IPS-18a (cell line): ENCODE results near the gene FADS2.

ENCODE experiments used
- H3K27ac ChIP-seq: one replicate; pipeline ENCODE4 v1.5.1; 2013; ENCODE audit warnings: low read length
- H3K27me3 ChIP-seq: one replicate; pipeline ENCODE4 v1.6.1; 2013; ENCODE audit warnings: mild to moderate bottlenecking, low read length; ENCODE audit not compliant: control insufficient read depth, insufficient read depth
- H3K36me3 ChIP-seq: one replicate; pipeline ENCODE4 v1.6.1; 2013; ENCODE audit warnings: low read depth, low read length; ENCODE audit not compliant: control insufficient read depth
- H3K4me1 ChIP-seq: one replicate; pipeline ENCODE4 v1.6.1; 2013; ENCODE audit warnings: low read depth, low read length; ENCODE audit not compliant: control insufficient read depth
- H3K4me3 ChIP-seq: one replicate; pipeline ENCODE4 v1.5.1; 2013; ENCODE audit warnings: low read length
- H3K9ac ChIP-seq: one replicate; pipeline ENCODE4 v1.6.1; 2013; ENCODE audit warnings: mild to moderate bottlenecking, low read length, moderate library complexity
- H3K9me3 ChIP-seq: one replicate; pipeline ENCODE4 v1.6.1; 2013; ENCODE audit warnings: low read depth, low read length; ENCODE audit not compliant: control insufficient read depth

FADS2 gene

GRCh38 chr11:61830237-61831105, 2.4 kb downstream of the FADS2 start:
- Histone ChIP-seq H3K27ac (no peak overlapping the region), H3K9me3 (no peaks in the 10 kb centered on the region), H3K36me3 (peaks cover 9% of the 10 kb centered on the region), H3K4me1 (peaks cover 61% of the 10 kb centered on the region), H3K9ac (peak overlapping the region; percentile 90), H3K27me3 (no peaks in the 10 kb centered on the region), H3K4me3 (peak overlapping the region; percentile 63)

GRCh38 chr11:61832207-61832606, 4.1 kb downstream of the FADS2 start:
- H3K27ac ChIP-seq = no peak overlapping the region
- peaks cover 9% of the 10 kb centered on the region for H3K36me3 ChIP-seq
- no peaks in the 10 kb centered on the region for H3K27me3 ChIP-seq
- peaks cover 56% of the 10 kb centered on the region for H3K4me1 ChIP-seq
- no peak overlapping the region for H3K9ac ChIP-seq
- H3K4me3 ChIP-seq = no peak overlapping the region
- H3K9me3 ChIP-seq = no peaks in the 10 kb centered on the region

- no peak overlapping the region for H3K27ac ChIP-seq
- H3K27me3 ChIP-seq = no peaks in the 10 kb centered on the region
- no peaks in the 10 kb centered on the region for H3K9me3 ChIP-seq
- H3K4me1 ChIP-seq = peaks cover 54% of the 10 kb centered on the region
- no peak overlapping the region for H3K4me3 ChIP-seq
- H3K36me3 ChIP-seq = peaks cover 15% of the 10 kb centered on the region
- no peak overlapping the region for H3K9ac ChIP-seq
Observed at GRCh38 chr11:61832754-61833153, 4.7 kb downstream of the FADS2 start.

- peaks cover 22% of the 10 kb centered on the region for H3K36me3 ChIP-seq
Observed at GRCh38 chr11:61833471-61833870, 5.4 kb downstream of the FADS2 start.

GRCh38 chr11:61833926-61834277, 5.8 kb downstream of the FADS2 start:
- Histone ChIP-seq H3K9me3 (no peaks in the 10 kb centered on the region), H3K4me1 (peaks cover 54% of the 10 kb centered on the region), H3K9ac (no peak overlapping the region), H3K36me3 (peaks cover 26% of the 10 kb centered on the region), H3K4me3 (no peak overlapping the region), H3K27ac (no peak overlapping the region), H3K27me3 (no peaks in the 10 kb centered on the region)

More at GRCh38 chr11:61833471-61833870, 5.4 kb downstream of the FADS2 start:
- Histone ChIP-seq H3K27ac (no peak overlapping the region), H3K9ac (no peak overlapping the region), H3K4me3 (no peak overlapping the region), H3K27me3 (no peaks in the 10 kb centered on the region), H3K4me1 (peaks cover 54% of the 10 kb centered on the region), H3K9me3 (no peaks in the 10 kb centered on the region)

GRCh38 chr11:61834278-61835048, 6.4 kb downstream of the FADS2 start:
- H3K4me3 ChIP-seq = no peak overlapping the region
- no peaks in the 10 kb centered on the region for H3K9me3 ChIP-seq
- H3K4me1 ChIP-seq = peaks cover 54% of the 10 kb centered on the region
- no peak overlapping the region for H3K27ac ChIP-seq
- no peak overlapping the region for H3K9ac ChIP-seq
- H3K36me3 ChIP-seq = peaks cover 30% of the 10 kb centered on the region
- H3K27me3 ChIP-seq = no peaks in the 10 kb centered on the region

GRCh38 chr11:61836193-61836592, 8.1 kb downstream of the FADS2 start:
- Histone ChIP-seq H3K4me1 (peaks cover 38% of the 10 kb centered on the region), H3K9ac (no peak overlapping the region), H3K9me3 (no peaks in the 10 kb centered on the region), H3K36me3 (peaks cover 47% of the 10 kb centered on the region), H3K4me3 (no peak overlapping the region), H3K27ac (no peak overlapping the region), H3K27me3 (no peaks in the 10 kb centered on the region)

- Histone ChIP-seq H3K4me3 (no peak overlapping the region), H3K9me3 (no peaks in the 10 kb centered on the region), H3K9ac (no peak overlapping the region), H3K4me1 (peaks cover 27% of the 10 kb centered on the region), H3K36me3 (peaks cover 55% of the 10 kb centered on the region), H3K27me3 (no peaks in the 10 kb centered on the region), H3K27ac (no peak overlapping the region)
Observed at GRCh38 chr11:61837411-61838005, 9.4 kb downstream of the FADS2 start.

- Histone ChIP-seq H3K4me3 (no peak overlapping the region), H3K9ac (no peak overlapping the region), H3K9me3 (no peaks in the 10 kb centered on the region), H3K4me1 (peaks cover 17% of the 10 kb centered on the region), H3K27ac (no peak overlapping the region), H3K27me3 (no peaks in the 10 kb centered on the region), H3K36me3 (peaks cover 61% of the 10 kb centered on the region)
Observed at GRCh38 chr11:61838501-61838900, 10.4 kb downstream of the FADS2 start.

GRCh38 chr11:61838921-61839320, 10.8 kb downstream of the FADS2 start:
- no peaks in the 10 kb centered on the region for H3K9me3 ChIP-seq
- H3K27me3 ChIP-seq = no peaks in the 10 kb centered on the region
- no peak overlapping the region for H3K27ac ChIP-seq
- peaks cover 66% of the 10 kb centered on the region for H3K36me3 ChIP-seq
- H3K9ac ChIP-seq = no peak overlapping the region
- H3K4me3 ChIP-seq = no peak overlapping the region
- H3K4me1 ChIP-seq = peaks cover 13% of the 10 kb centered on the region

- H3K4me3 ChIP-seq = no peak overlapping the region
- no peaks in the 10 kb centered on the region for H3K9me3 ChIP-seq
- H3K27ac ChIP-seq = no peak overlapping the region
- H3K9ac ChIP-seq = no peak overlapping the region
- peaks cover 6% of the 10 kb centered on the region for H3K4me1 ChIP-seq
- H3K27me3 ChIP-seq = no peaks in the 10 kb centered on the region
- peaks cover 74% of the 10 kb centered on the region for H3K36me3 ChIP-seq
Observed at GRCh38 chr11:61839742-61840141, 11.6 kb downstream of the FADS2 start.
